Endothelial cell of umbilical vein (primary cell): ENCODE results near the gene RUFY3. TPM values are rescaled to one million over a fixed set of nuclear protein-coding genes. Genes with fewer than 3 reads are reported as not detected.

Experiments
- BruUV-seq: library from RNA; stranded (reverse); fragments of 400-500 nt; replicated peaks from 2 replicates; lab custom pipeline; 2021; lab: Mats Ljungman, UMichigan
- CTCF ChIA-PET: fragments of 300-600, 350-600 bp; sonication (Branson Sonifier 250); formaldehyde crosslinking; loops from one replicate; lab custom pipeline; 2021; ENCODE audit warnings: antibody characterized with exemption, inconsistent platforms; lab: Charles Lee
- POLR2A ChIA-PET: fragments of 300-600, 350-600 bp; sonication (Branson Sonifier 250); formaldehyde crosslinking; loops from one replicate; lab custom pipeline; 2021; ENCODE audit warnings: antibody characterized with exemption, inconsistent platforms; lab: Charles Lee
- DNase-seq: peaks from one replicate; pipeline ENCODE4 v3.0.0-alpha.2; 2011; ENCODE audit warnings: low read depth, low spot score
- FAIRE-seq: peaks from 2 replicates; lab custom pipeline; 2011; peaks lifted over from hg19 to GRCh38; lab: Jason Lieb, UNC
- H2AFZ ChIP-seq: 2 replicates; pipeline ENCODE4 v1.6.0; 2012; ENCODE audit warnings: low read depth, low read length, control low read depth, inconsistent platforms
- H3K27ac ChIP-seq: 2 replicates; pipeline ENCODE4 v1.5.1; 2011; ENCODE audit warnings: low read depth, mild to moderate bottlenecking, control low read depth, low read length, moderate library complexity; ENCODE audit not compliant: insufficient read depth
- H3K27me3 ChIP-seq, 2 experiments: 2 replicates each; pipeline versions ENCODE4 v1.6.0 to v1.6.1; 2011; ENCODE audit warnings: low read length in 2 of 2, mixed read lengths in 1 of 2; ENCODE audit not compliant: control insufficient read depth in 2 of 2, insufficient read depth in 2 of 2
- H3K36me3 ChIP-seq, 2 experiments: 2 replicates in 1 of 2; 3 replicates in 1 of 2; pipeline ENCODE4 v1.5.1; 2011; ENCODE audit warnings: low read length in 2 of 2, mild to moderate bottlenecking in 1 of 2, moderate library complexity in 1 of 2; ENCODE audit not compliant: control insufficient read depth in 2 of 2, insufficient read depth in 2 of 2; ENCODE audit errors: extremely low read depth in 1 of 2
- H3K4me1 ChIP-seq: 3 replicates; pipeline ENCODE4 v1.5.1; 2011; ENCODE audit warnings: mild to moderate bottlenecking, low read length; ENCODE audit not compliant: control insufficient read depth, insufficient read depth; ENCODE audit errors: extremely low read depth
- H3K4me2 ChIP-seq: 2 replicates; pipeline ENCODE4 v1.6.1; 2011; ENCODE audit warnings: low read length, control low read depth, mixed read lengths; ENCODE audit not compliant: insufficient read depth
- H3K4me3 ChIP-seq, 3 experiments: fragments of 200-600 bp in 1 of 3; sonication (generic), shearing (Covaris generic) in 1 of 3; replicated peaks in 1 of 3; 2 replicates each; pipeline ENCODE4 v1.5.1; 2011 to 2016; ENCODE audit warnings: control low read depth in 3 of 3, low read length in 3 of 3, mild to moderate bottlenecking in 2 of 3, inconsistent platforms in 1 of 3, low read depth in 1 of 3, moderate library complexity in 1 of 3; ENCODE audit not compliant: insufficient read depth in 1 of 3
- H3K79me2 ChIP-seq: 2 replicates; pipeline ENCODE4 v1.6.0; 2012; ENCODE audit warnings: low read length, inconsistent platforms; ENCODE audit not compliant: control insufficient read depth, insufficient read depth
- H3K9ac ChIP-seq: replicated peaks from 2 replicates; pipeline ENCODE3; 2011; ENCODE audit warnings: low read length, control low read depth; ENCODE audit not compliant: insufficient read depth; ENCODE audit errors: extremely low read depth
- H3K9me1 ChIP-seq: replicated peaks from 3 replicates; pipeline ENCODE4 v1.6.0; 2011; ENCODE audit warnings: mild to moderate bottlenecking, low read length; ENCODE audit not compliant: control insufficient read depth, insufficient read depth; ENCODE audit errors: extremely low read depth
- H3K9me3 ChIP-seq: replicated peaks from 2 replicates; pipeline ENCODE4 v1.5.1; 2012; ENCODE audit warnings: low read length, inconsistent platforms; ENCODE audit not compliant: control insufficient read depth, insufficient read depth
- H4K20me1 ChIP-seq: replicated peaks from 2 replicates; pipeline ENCODE3; 2011; ENCODE audit warnings: mild to moderate bottlenecking, low read length; ENCODE audit not compliant: control insufficient read depth, insufficient read depth; ENCODE audit errors: extremely low read depth
- EZH2 ChIP-seq: IDR thresholded peaks from 2 replicates; pipeline ENCODE4 v1.6.1; 2012; ENCODE audit warnings: borderline replicate concordance, low read depth, mild to moderate bottlenecking, moderate library complexity, low read length, inconsistent platforms; ENCODE audit not compliant: severe bottlenecking
- FOS ChIP-seq: IDR thresholded peaks from 2 replicates; pipeline ENCODE4 v1.6.1; 2011; ENCODE audit warnings: mild to moderate bottlenecking, low read length, moderate library complexity, borderline replicate concordance; ENCODE audit not compliant: insufficient read depth
- GATA2 ChIP-seq: IDR thresholded peaks from 2 replicates; pipeline ENCODE4 v1.7.0; 2011; ENCODE audit warnings: low read depth, mild to moderate bottlenecking, moderate library complexity, mixed read lengths, low read length; ENCODE audit not compliant: insufficient read length, insufficient read depth
- JUN ChIP-seq: IDR thresholded peaks from 2 replicates; pipeline ENCODE4 v1.6.1; 2011; ENCODE audit warnings: borderline replicate concordance, low read depth; ENCODE audit not compliant: insufficient read length, insufficient read depth
- MYC ChIP-seq: IDR thresholded peaks from one replicate; pipeline ENCODE4 v1.6.1; 2011; ENCODE audit warnings: mild to moderate bottlenecking, low read depth, low read length
- POLR2A ChIP-seq: IDR thresholded peaks from 2 replicates; pipeline ENCODE4 v1.6.1; 2012; ENCODE audit warnings: low read depth, mild to moderate bottlenecking, control low read depth, low read length
- POLR2AphosphoS5 ChIP-seq: IDR thresholded peaks from 2 replicates; pipeline ENCODE4 v1.6.1; 2012; ENCODE audit warnings: low read depth, mild to moderate bottlenecking, control low read depth, low read length, moderate library complexity; ENCODE audit not compliant: insufficient read depth
- dilution Hi-C: fragments of 300-500 bp; cut with MboI; formaldehyde crosslinking; loops from one replicate; pipeline ENCODE4 v1.15.0; 2019; ENCODE audit warnings: low sequenced_read_pairs; ENCODE audit not compliant: extremely low pct_ligation_motif_present
- intact Hi-C: fragments of 100-400 bp; cut with micrococcal nuclease; formaldehyde crosslinking; loops from one replicate; pipeline ENCODE4 v1.10.0; 2022
- polyA plus RNA-seq, 4 experiments: library from polyadenylated mRNA; depleted of rRNA in 3 of 4; stranded (reverse) in 3 of 4; unstranded in 1 of 4; fragments of >200 nt; gene quantifications; 2 replicates each; pipeline versions ENCODE4 v1.2.1 to v1.2.3, GENCODE V29; 2011 to 2012; ENCODE audit warnings: missing spikeins in 1 of 4
- total RNA-seq: library from RNA; stranded (reverse); gene quantifications from 2 replicates; pipeline ENCODE4 v1.2.3, GENCODE V29; 2021
- TF ChIP-seq, protein P1 (sequence below): IDR thresholded peaks from 2 replicates; pipeline ENCODE4 v1.6.1; 2011; ENCODE audit not compliant: insufficient read depth, insufficient read length
- TF ChIP-seq, protein P2 (sequence below), 2 donors: IDR thresholded peaks; 1 replicate in 1 of 2; 2 replicates in 1 of 2; pipeline ENCODE4 v1.5.1; 2011; ENCODE audit warnings: low read length in 2 of 2, mild to moderate bottlenecking in 2 of 2, moderate library complexity in 2 of 2, control low read depth in 1 of 2, inconsistent platforms in 1 of 2, low read depth in 1 of 2; ENCODE audit not compliant: insufficient read depth in 1 of 2; ENCODE audit errors: extremely low read depth in 1 of 2

The RUFY3 gene
- total and polyA plus RNA-seq, 2 donors (not counting 3 experiments of a cell fraction or from before 2014, with no cell fraction given): 10.0 to 52.8 TPM

DNA sequence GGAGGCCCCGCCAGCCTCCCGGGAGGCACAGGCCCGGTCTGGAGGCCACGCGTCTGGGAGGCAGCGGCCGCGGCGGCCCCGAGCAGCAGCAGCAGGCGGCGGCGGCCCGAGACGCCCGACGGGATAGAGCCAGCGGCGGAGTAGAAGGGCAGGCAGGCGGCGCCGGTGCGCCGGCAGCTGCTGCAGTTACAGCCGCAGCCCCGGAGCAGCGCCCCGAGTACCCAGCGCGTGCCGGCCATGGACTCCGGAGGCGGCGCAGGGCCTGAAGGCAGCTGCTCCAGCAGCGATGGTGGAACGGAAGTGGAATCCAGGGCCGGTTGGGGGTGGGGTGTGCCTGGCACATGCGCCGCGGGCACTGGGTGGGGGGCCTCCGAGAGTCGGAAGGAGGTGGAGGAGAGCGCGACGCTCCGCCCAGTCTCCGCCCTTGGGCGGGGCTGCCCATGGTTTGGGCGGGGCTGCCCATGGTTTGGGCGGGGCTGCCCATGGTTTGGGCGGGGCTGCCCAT is 117.9 kb downstream of the RUFY3 start, which contains the start of gene GRSF1:
Gene GRSF1 (minus strand): TSS at position 302 of the 505 bp plus-strand sequence. CDS start 63 bp downstream, at position 239.
- H3K4me1 ChIP-seq: peaks cover 2% of the 10 kb centered on the region
- dilution Hi-C loops (no loop called here), intact Hi-C loops (loop anchor here (1.0 to 5.0 kb wide), 4 partner anchors 63 to 168 kb away; partner anchors contain the start of genes MOB1B and UTP3)
- H3K79me2 ChIP-seq: peaks cover 44% of the 10 kb centered on the region
- H3K9me1 ChIP-seq: no peaks in the 10 kb centered on the region
- H3K27ac ChIP-seq: peak within 1 kb of the TSS; percentile 60
- no peaks in the 10 kb centered on the region for H3K9me3 ChIP-seq
- H3K4me2 ChIP-seq: peak within 1 kb of the TSS; percentile 93
- CTCF ChIA-PET: interaction anchor here (0.9 to 2.5 kb wide), 4 partner anchors 105 to 170 kb away, joined by 3 to 17 read pairs (median 6); no protein-coding TSS in a partner anchor
- peak within 1 kb of the TSS; percentile 83 for H2AFZ ChIP-seq
- no peaks in the 10 kb centered on the region for H3K27me3 ChIP-seq
- peak within 1 kb of the TSS; percentile 54 to 81 (median 80) for H3K4me3 ChIP-seq
- peaks cover 3% of the 10 kb centered on the region for H4K20me1 ChIP-seq
- TF ChIP-seq, protein P1, sequence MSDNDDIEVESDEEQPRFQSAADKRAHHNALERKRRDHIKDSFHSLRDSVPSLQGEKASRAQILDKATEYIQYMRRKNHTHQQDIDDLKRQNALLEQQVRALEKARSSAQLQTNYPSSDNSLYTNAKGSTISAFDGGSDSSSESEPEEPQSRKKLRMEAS: no peak
- no peak for TF ChIP-seq JUN
- TF ChIP-seq, protein P2, sequence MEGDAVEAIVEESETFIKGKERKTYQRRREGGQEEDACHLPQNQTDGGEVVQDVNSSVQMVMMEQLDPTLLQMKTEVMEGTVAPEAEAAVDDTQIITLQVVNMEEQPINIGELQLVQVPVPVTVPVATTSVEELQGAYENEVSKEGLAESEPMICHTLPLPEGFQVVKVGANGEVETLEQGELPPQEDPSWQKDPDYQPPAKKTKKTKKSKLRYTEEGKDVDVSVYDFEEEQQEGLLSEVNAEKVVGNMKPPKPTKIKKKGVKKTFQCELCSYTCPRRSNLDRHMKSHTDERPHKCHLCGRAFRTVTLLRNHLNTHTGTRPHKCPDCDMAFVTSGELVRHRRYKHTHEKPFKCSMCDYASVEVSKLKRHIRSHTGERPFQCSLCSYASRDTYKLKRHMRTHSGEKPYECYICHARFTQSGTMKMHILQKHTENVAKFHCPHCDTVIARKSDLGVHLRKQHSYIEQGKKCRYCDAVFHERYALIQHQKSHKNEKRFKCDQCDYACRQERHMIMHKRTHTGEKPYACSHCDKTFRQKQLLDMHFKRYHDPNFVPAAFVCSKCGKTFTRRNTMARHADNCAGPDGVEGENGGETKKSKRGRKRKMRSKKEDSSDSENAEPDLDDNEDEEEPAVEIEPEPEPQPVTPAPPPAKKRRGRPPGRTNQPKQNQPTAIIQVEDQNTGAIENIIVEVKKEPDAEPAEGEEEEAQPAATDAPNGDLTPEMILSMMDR (IDR thresholded peaks at IDR 0.05; ENCODE audit: extremely low read depth in 1 of 2, insufficient read depth in 1 of 2, low read depth in 1 of 2, low read length in 2 of 2): no peak
- no peak for TF ChIP-seq GATA2
- peak; percentile 70 for TF ChIP-seq MYC
- TF ChIP-seq POLR2AphosphoS5: peak; percentile 76
- no peak for TF ChIP-seq EZH2
- TF ChIP-seq POLR2A: peak; percentile 87
- no peak for TF ChIP-seq FOS
- DNase-seq (peak; percentile 91), FAIRE-seq (peak; percentile 66)
- peak within 1 kb of the TSS; percentile 80 for H3K9ac ChIP-seq
- POLR2A ChIA-PET: interaction anchor here (2.4 kb wide), 1 partner anchor 63 kb away, joined by 5 read pairs; the partner anchor contains the start of gene MOB1B
- peaks cover 0 to 2% of the 10 kb centered on the region in 2 experiments for H3K36me3 ChIP-seq
- no TSS peak for BruUV-seq
